ENCODE data around the gene CLEC19A.

DNA sequence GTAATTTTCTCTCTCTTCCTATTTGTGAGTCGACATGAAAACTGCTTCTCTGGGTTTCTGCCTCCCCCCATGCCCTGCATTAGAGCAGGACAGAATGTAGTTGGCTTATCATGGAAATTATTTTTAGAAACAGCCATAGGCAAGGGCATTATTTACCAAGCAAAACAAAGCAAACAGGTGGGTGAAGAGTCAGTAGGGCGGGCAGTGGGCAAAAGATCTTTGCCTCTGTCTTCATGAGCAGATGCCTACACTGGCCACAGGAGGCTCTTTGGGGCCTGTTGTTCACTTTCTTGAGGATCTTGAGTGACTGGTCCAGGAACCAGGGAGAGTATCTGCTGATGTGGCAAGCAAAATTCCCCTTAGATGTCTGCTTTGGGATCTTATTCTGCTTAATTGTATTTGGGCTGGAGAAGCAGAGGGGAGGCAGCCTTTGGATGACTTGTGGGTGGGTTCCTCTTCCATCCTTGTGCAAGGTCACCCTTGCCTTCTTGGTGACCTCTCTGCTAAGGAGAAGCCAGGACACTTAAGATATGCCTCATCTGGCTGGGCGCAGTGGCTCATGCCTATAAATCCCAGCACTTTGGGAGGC, 42.5 kb upstream of the CLEC19A start:
- TF ChIP-seq, protein P1, sequence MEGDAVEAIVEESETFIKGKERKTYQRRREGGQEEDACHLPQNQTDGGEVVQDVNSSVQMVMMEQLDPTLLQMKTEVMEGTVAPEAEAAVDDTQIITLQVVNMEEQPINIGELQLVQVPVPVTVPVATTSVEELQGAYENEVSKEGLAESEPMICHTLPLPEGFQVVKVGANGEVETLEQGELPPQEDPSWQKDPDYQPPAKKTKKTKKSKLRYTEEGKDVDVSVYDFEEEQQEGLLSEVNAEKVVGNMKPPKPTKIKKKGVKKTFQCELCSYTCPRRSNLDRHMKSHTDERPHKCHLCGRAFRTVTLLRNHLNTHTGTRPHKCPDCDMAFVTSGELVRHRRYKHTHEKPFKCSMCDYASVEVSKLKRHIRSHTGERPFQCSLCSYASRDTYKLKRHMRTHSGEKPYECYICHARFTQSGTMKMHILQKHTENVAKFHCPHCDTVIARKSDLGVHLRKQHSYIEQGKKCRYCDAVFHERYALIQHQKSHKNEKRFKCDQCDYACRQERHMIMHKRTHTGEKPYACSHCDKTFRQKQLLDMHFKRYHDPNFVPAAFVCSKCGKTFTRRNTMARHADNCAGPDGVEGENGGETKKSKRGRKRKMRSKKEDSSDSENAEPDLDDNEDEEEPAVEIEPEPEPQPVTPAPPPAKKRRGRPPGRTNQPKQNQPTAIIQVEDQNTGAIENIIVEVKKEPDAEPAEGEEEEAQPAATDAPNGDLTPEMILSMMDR (IDR thresholded peaks at IDR 0.05) = no peak
- no peak for TF ChIP-seq EZH2phosphoT487 (IDR thresholded peaks at IDR 0.05)
- no peak for TF ChIP-seq EZH2 (IDR thresholded peaks at IDR 0.05)
